Endometrial microvascular endothelial cells (primary cell): ENCODE data around the gene LGR5. TPM values are rescaled to one million over a fixed set of nuclear protein-coding genes. Genes with fewer than 3 reads are reported as not detected.

Source experiments
- in situ Hi-C: cut with HindIII; loops from 2 replicates; pipeline ENCODE4 v1.10.0; 2017; ENCODE audit warnings: low sequenced_read_pairs, low pct_unique_long_range_greater_than_20kb; ENCODE audit errors: inconsistent ontology term
- total RNA-seq: library from RNA; depleted of rRNA; stranded (reverse); fragments of >200 nt; gene quantifications from one replicate; pipeline ENCODE4 v1.2.3, GENCODE V29; 2015; ENCODE audit errors: inconsistent ontology term

Gene LGR5
- total RNA-seq, result not detected

GRCh38 chr12:71439613-71440344 lies at the start of gene LGR5:
Gene LGR5 (plus strand): TSS chr12:71439798. CDS start chr12:71440081, 283 bp downstream.
- in situ Hi-C loops, result no loop called here

GRCh38 chr12:71392521-71393145 lies 47.0 kb upstream of the LGR5 start:
- in situ Hi-C loops, result no loop called here

- in situ Hi-C loops, result no loop called here
These were observed 46.0 kb upstream of the LGR5 start for GRCh38 chr12:71393625-71394024.

- in situ Hi-C loops, result no loop called here
These were observed 42.1 kb upstream of the LGR5 start for GRCh38 chr12:71397433-71397954.

- in situ Hi-C loops, result no loop called here
These were observed 40.4 kb upstream of the LGR5 start for GRCh38 chr12:71399197-71399596.

GRCh38 chr12:71400481-71400880 lies 39.1 kb upstream of the LGR5 start:
- in situ Hi-C loops, result no loop called here

- in situ Hi-C loops, result no loop called here
These were observed 33.7 kb upstream of the LGR5 start for GRCh38 chr12:71405884-71406283.

GRCh38 chr12:71407732-71408131 lies 31.9 kb upstream of the LGR5 start:
- in situ Hi-C loops, result no loop called here

GRCh38 chr12:71410844-71411243 lies 28.8 kb upstream of the LGR5 start:
- in situ Hi-C loops, result no loop called here

- in situ Hi-C loops, result no loop called here
These were observed 28.0 kb upstream of the LGR5 start for GRCh38 chr12:71411635-71412034.

- in situ Hi-C loops, result no loop called here
These were observed 24.0 kb upstream of the LGR5 start for GRCh38 chr12:71415336-71416231.

- in situ Hi-C loops, result no loop called here
These were observed 22.4 kb upstream of the LGR5 start for GRCh38 chr12:71417181-71417580.

- in situ Hi-C loops, result no loop called here
These were observed 18.7 kb upstream of the LGR5 start for GRCh38 chr12:71420775-71421406.

- in situ Hi-C loops, result no loop called here
These were observed 13.9 kb upstream of the LGR5 start for GRCh38 chr12:71425568-71426299.

- in situ Hi-C loops, result no loop called here
These were observed 13.1 kb upstream of the LGR5 start for GRCh38 chr12:71426300-71427047.

GRCh38 chr12:71430756-71431155 lies 8.8 kb upstream of the LGR5 start:
- in situ Hi-C loops, result no loop called here

- in situ Hi-C loops, result no loop called here
These were observed 7.6 kb upstream of the LGR5 start for GRCh38 chr12:71431991-71432390.

- in situ Hi-C loops, result no loop called here
These were observed 6.7 kb upstream of the LGR5 start for GRCh38 chr12:71432936-71433335.
